GM21786 (cell line): Measurements from ENCODE around the gene FOXN3.

ENCODE experiments used
- ATAC-seq: cut with Tn5 transposase; IDR thresholded peaks from one replicate; pipeline ENCODE4 v1.9.1; 2021; ENCODE audit not compliant: unreplicated experiment

FOXN3 gene

DNA sequence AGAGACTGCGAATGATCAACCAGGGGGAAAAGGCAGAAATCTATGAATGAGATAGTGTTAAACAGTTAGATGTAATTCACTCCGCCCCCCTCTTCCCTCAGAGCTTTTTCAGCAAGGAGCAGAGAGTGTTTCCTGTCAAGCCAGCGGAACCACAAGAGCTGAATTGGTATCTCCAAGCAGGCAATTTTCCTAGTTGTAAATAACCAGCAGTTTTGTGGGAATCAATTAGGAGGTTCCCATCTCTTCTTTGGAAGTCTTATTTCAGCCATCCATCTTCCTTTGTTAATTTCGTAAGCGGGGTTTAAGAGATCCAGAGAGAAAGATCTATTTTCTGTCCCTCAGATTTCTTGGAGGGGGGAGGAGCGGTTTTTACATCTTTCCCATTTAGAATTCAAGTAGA lies 178.0 kb downstream of the FOXN3 start:
- no peak for ATAC-seq

- no peak for ATAC-seq
Observed at GRCh38 chr14:89237921-89238529, 179.0 kb downstream of the FOXN3 start.

DNA sequence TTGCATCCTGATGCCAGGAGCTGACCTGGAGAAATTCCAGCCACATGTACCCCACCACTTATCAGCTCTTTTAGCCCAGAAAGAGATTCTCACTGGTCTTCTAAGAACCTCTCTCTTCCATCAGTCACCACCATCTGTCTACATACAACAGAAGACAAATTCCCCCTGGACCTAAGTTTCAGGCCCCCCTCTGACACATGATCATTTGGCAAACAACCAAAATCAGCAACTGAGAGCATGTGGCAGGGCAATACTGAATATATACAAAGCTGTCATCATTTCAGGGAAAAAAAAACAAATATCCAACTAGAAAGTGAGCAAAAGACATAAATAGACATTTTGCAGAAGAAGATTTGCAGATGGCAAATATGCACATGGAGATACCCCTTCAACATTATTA lies 180.2 kb downstream of the FOXN3 start:
- ATAC-seq = no peak

- ATAC-seq = no peak
Observed at GRCh38 chr14:89233184-89233583, 183.8 kb downstream of the FOXN3 start.

- no peak for ATAC-seq
Observed at GRCh38 chr14:89232265-89233070, 184.6 kb downstream of the FOXN3 start.

- ATAC-seq = no peak
Observed at GRCh38 chr14:89231426-89232113, 185.5 kb downstream of the FOXN3 start.

DNA sequence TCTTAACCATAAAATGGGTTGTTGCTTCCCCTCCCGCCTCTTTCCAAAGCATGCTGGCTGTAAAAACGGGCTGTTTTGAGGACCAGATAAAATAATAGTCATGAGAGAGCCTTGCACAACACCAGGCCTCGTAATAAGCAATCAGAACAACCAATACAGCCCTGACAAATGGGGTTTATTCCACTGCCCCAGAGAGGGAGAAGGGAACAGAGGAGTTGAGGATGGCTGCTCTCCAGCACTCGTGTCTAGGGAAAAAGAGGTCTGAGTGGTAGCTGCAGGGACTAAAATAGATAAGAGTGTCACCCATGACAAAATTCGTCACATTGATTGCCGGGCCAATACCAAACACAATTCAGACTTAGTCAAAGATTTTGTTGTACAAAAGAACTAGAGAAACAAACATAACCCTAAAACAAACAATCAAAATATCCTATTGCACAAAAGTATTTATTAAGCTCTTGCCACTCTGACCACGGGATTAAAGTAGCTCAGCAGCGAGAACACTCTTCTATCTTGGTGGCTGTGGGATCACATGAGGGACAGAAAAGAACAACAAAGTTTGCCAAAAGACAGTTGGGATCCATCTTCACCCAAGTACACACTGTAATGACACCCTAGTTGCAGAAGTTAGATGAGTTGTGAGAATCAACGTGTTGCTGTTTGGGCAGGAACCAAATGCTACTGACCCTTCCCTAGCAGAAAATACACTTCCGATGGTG lies 188.0 kb downstream of the FOXN3 start:
- no peak for ATAC-seq

DNA sequence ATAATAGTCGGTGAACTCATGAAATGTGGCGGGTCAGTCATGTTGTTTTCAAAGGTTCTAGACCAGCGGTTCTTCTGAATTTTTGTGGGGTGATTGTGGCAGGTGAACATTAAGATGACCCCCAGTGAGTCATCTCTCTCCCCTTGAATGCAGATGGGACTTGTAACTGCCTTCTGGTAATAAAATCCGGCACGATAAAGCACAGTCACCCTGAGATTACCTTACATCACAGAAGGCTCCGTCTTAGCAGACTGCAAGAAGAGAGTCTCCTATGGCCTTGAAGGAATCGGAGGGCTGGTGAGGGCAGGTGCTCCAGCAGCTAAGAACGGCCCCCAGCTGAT lies 189.6 kb downstream of the FOXN3 start:
- no peak for ATAC-seq

GRCh38 chr14:89226801-89227495 lies 190.1 kb downstream of the FOXN3 start:
- ATAC-seq = no peak

DNA sequence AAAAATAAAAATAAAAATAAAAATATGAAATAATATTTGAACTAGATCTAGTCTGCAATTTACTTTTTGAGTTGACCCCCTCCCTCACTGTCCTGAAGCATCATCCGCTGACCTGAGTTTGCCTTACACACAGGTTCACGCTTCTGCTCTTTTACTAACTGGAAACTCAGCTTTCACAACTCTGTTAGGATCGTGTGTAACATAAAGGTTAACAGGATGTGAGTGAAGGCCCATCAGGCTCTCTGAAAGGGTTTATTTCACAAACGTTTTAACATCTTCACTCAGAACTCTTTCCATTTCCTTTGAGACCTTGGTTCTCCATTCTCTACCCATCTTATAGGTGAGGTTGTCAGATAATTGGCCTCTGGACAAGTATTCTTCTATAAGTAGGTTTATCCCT lies 191.4 kb downstream of the FOXN3 start:
- no peak for ATAC-seq

DNA sequence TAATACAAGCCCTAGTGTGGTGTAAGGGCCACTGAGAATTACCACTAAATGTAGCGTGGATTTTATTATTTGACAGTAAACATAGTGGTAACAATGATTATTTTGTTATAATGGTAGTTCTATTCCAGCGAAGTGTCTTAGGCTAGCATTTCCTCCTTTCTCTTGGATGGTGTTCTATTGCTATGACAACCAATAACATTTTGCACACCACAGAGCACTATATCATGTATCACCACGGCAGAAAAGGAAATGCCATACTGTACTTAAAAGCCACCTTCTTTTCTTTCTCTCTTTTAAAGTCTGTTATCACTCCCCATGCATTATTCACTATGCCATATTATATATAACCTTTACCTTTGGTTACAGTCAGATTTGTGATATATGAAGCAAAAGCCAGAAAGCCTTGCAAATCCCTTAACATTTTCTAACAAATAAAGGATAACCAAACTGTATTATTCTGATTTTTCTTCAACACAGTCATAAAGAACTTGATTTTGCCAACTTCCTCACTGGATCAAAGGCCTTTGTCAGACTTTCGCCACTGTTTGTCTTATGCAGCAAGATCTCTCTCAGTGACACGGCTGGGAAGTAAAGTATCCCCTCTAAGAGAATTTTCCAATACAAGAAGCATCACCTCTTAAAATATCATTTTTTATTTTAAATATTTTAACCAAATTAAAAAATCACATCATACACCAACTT lies 195.8 kb downstream of the FOXN3 start:
- ATAC-seq = no peak

- no peak for ATAC-seq
Observed at GRCh38 chr14:89219051-89219450, 198.0 kb downstream of the FOXN3 start.

- ATAC-seq = no peak
Observed at GRCh38 chr14:89217891-89218290, 199.1 kb downstream of the FOXN3 start.

GRCh38 chr14:89215531-89215930 lies 201.5 kb downstream of the FOXN3 start:
- no peak for ATAC-seq

GRCh38 chr14:89215114-89215513 lies 201.9 kb downstream of the FOXN3 start:
- ATAC-seq = no peak

DNA sequence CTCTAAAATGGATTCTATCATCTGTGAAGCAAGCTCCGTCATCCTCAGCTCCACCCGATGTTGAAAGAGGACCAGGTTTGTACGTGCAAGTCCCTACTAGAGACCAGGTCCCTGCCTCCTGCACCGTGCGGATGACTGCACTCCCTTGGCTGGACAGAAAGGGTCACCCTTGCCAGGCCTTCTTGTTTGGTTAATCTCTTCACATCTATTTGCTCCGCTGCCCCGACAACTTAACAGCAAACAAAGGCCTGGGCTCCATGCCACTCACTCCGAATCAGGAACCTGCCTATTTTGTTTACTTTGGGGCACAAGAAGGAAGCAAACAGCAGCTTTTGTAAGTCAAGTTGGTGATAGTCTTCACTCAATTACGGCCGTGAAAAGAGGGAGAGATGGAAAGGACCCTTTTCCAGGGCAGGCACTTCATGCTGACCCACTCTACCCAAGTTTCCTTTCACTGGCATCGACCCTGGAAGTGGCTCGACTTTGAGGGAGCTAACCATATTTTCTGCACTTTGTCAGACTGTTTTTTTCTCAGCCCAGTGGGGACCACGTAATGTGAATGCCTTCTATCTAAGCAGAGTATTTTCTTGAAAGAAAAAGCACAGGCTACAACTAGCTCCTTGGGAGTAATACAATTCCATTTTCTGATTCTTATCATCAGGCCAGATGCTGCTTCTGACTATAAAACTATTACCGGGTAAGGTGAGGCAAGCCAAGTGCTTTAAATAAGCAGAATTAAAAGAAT lies 202.6 kb downstream of the FOXN3 start:
- no peak for ATAC-seq

DNA sequence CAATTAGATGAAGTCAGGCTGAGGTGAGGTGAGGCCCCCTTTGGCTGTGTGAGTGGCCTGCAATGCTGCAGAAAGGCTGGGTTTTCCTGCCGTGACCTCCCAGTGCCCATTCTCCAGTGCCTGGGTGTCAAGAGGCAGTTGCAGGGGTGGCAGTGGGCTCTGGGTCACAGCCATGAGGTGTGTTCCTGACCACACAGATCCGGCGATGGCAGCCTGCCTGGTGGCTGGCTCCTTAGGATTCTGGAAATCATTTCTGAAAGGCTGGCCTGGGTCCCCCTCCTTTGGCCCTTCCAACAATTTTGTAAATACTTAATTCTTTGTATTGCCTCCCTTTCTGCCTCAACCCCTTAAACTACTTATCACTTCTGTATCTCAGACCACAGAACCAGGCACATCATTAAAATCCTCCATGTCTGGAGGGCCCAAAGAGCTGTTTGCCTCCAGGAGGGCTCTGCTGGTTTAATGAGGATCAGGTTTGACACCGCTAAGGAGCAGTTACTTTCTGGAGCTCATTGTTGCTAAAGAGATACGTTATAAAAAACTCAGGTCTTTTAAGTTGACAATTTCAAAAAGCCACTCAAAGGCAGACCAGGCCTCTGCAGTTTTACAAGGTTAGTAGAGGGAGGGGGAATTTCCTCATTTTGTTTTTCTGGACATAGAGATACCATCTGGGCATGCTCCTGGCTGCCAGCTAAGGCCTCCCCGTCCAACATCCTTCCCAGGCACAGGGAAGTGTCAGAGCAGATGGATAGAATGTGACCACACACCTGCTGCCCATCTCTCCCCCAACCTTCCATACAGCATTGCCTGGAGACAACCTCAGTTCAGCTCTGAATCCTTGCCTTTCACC lies 204.4 kb downstream of the FOXN3 start:
- ATAC-seq = no peak

- no peak for ATAC-seq
Observed at GRCh38 chr14:89209558-89209957, 207.5 kb downstream of the FOXN3 start.

- no peak for ATAC-seq
Observed at GRCh38 chr14:89207925-89208328, 209.1 kb downstream of the FOXN3 start.
